GM19463 (cell line): ENCODE measurements around the gene RPS6KA6.
A peak's percentile ranks its signal among the peaks of the same experiment; 100 is the strongest.
"Not testable (repeated sequence)": the region's sequence is repeated elsewhere in the genome, so short reads cannot be mapped to it uniquely, and the experiment has no call there.

Experiments
- ATAC-seq: cut with Tn5 transposase; IDR thresholded peaks from one replicate; pipeline ENCODE4 v1.9.1; 2021; ENCODE audit warnings: mild to moderate bottlenecking, moderate library complexity; ENCODE audit not compliant: unreplicated experiment

RPS6KA6 gene

DNA sequence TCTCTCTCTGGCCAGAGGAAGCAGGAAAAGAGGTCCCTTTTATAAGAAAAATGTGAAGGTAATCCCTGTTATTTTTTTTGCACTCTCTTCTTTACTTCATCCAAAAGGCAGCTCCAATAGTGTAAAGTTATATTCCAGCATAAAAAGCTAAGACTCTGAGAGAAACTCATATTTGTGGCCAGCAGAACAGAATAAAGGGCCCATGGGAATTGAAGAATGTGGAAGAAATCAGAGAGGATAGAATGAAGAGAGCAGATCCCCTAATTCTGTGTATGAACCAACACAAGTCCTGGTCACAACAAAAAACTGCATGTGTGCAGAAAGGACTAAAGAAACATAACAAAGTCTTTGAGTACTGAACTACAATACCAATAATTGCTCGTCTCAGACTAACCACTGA, 22.3 kb downstream of the RPS6KA6 start:
- ATAC-seq: no peak

DNA sequence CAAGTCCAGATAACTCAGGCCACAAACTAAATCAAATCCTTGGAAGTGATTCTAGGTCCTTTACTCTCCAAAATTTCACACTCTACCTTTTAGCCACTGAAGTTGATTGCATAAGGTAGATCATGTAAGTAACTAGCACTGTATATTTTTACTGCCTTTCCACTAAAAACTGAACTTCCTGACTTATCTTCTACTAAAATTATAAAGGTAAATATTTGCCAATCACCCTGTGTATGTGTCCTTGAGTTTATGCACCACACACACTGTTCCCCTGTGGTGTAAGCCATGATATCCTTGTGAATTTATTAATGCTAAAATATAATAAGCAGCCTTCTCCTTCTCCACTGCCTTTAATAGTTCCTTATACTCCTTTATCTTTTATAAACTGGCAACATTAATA, 25.6 kb downstream of the RPS6KA6 start:
- ATAC-seq: no peak

DNA sequence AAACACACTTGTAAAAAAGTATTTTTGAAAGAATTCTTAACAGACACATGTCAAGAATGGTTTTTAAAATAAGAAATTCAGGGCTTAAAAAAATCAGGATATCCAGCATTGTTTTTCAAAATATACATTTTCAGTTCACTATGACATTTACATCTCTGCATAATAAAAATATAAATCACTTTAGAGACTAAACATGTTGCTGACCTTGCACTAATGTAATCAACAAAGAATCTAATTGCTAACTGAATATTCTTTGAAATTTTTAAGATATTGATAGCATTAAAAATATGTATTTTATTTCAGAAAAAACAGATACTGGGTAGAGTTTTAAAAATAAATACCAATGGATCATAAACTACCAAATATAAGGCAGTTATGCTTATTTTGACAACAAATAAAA, 26.4 kb downstream of the RPS6KA6 start:
- ATAC-seq: no peak

DNA sequence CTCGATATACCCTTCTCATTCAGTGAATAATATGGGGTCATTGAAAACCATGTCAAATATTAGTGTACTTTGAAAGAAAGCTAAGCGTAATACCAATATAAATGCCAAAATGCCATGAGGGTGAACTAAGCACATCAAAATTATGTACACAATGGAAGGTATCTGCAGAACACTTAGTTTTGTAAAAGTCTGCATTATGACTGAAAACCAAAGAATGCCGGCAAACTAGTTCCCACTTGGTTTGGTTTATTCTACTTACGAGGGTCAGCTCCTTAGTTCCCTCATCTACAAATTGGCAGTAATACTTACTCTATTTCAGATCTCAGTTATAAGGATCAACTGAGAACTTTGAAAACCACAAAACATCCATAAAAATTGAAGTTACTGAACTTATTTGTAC, 27.3 kb downstream of the RPS6KA6 start:
- no peak for ATAC-seq

DNA sequence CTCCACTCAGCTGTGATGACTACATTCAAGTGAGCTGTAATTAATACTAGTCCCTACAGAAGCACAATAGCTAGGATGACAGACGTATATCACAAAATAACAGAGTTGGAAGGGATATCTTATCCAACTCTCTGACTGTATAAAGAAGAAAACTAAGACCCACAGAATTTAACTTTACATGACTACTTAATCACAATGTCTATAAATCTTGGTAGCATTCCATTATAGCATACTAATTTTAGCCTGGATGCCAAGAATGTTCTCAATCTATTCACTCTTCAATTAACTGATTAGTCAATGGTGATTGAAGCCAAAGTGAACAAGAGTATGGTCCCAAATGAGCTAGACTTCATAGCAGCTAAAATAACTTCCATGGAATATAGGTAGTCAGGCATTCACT, 31.2 kb downstream of the RPS6KA6 start:
- ATAC-seq: no peak

DNA sequence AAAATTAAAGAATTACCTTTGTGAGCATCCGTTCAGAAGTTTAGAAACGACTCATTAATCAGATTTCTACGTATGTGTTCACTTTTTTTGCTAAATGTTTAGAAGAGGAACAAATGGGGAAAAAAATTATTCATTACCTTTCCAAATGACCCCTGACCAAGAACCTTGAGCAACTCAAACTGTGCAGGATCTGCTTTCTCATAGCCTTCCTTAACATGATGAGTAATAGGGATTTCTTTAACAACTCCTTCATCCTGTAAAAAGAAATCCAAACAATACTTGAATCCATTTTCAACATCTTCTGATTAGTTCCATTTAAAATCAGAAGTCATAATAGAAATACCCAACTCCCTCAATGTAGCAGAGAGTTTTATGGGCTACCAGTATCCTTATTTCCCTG, 32.1 kb downstream of the RPS6KA6 start:
- no peak for ATAC-seq

DNA sequence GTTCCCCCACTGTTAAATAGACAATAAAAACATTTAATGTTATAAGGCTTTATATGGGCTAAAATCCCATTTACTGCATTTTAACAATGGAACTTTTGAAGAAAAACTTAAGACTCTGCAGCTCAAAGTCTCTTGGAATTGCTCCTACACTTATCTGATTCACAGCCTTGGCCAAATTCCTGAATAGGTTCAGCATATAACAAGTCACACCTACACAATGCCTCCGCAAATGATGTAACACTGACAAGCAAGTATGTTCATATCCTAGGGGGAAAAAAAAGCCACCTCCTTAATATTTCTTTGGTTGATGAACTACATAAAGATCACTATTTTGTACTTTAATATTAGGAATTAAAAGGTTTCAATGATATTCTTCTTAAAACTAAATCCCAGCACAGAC, 34.5 kb downstream of the RPS6KA6 start:
- ATAC-seq: no peak

DNA sequence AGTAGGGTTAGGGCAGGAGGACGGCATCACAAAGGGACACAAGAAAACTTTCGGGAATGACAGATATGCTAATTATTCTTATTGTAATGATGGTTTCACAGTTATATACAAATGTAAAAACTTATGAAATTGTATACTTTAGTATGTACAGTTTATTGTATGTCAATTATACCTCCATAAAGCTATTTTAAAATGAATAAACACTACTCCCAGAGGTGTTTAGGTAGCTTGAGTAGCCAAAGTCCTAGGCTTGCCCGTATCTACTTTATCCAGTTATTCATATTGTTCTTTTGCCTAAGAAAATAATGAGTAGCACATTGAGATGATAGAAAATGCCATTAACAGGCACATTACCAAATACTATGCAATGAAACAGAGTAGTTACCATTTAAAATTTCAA, 43.0 kb downstream of the RPS6KA6 start:
- ATAC-seq: no peak

DNA sequence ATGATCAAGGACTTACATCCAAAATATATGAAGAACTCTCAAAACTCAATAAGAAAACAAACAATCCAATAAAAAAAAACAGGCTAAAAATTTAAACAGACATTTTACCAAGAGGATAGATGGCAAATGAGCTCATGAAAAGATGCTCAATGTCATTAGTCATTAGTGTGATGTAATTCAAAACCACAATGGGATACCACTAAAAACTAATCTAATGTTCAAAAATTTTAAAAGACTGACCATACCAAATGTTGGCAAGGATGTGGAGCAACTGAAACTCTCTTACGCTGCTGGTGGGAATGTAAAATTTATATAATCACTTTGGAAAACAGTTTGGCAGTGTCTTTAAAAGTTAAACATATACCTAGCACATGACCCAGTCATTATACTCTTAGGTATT, 43.7 kb downstream of the RPS6KA6 start:
- no peak for ATAC-seq

DNA sequence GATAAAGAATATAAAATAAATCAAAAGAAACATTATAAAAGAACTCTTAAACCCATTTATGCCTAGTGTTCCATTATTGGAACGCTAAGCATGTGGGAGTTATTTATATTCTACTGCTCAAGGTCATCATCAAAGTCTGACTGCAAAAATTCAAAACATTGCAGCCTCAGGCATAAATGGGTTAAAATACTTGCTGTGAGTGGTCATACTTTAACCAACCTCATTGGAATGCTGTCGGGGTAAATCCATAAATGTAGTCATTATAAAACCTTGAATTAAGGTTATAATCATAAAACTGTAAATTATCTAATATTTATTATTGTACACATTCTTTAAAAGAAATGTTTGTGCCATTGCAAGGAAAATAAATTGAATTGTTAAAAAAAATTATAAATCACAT, 55.0 kb downstream of the RPS6KA6 start:
- ATAC-seq: no peak

DNA sequence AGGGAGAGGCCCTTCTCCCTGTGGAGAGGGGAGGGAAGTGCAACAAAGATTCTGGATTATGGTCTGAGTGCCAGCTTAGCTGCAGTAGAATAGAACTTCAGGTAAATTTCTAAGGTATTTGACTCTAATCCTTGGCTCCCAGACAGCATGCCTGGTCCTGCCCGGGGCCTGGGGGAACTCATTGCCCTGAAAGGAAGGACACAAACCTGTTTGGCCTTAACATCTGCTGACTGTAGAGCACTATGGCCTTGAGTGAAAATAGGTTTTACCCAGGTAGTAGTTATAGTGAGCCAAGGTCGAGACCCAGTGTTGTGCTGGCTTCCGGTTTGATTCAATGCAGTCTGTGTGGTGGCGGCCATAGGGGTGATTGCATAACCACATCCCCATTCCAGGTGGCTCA, 64.4 kb downstream of the RPS6KA6 start:
- ATAC-seq: no peak

DNA sequence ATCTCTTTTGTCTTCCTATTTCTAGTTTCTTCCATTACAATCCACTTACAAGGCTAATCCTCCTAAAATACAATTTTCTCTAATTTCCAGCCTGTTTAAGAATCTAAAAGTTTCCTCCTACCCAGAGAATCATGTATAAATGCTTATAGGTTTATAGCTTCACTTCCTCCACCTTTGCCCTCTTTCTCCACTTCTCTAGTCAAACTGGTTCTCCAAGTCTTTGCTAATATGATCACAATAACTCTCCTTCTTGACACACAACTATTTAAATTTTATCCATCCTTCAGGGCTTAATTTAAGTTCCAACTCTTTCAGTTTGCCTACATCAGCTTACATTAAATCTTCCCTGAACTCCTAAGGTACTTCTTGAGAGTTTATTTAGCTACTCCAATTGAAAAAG, 69.2 kb downstream of the RPS6KA6 start:
- no peak for ATAC-seq

DNA sequence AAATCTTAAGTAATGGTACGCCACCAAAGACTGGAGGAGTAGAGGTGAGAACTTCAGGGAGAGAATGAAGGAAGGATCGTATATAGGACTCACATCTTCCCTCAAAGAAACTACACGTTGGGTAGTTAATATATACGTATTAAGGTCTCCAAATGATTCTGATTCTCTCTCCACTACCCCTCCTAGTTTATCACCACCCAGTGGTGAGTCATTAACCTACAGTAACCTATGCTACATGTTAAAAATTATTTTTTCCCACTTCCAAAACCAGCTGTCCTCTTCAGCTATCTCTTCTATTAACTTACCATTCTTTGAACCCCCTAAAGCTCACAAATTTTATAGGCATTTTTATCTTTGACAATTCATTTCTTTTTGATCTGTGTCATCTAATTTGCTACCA, 69.7 kb downstream of the RPS6KA6 start:
- no peak for ATAC-seq

DNA sequence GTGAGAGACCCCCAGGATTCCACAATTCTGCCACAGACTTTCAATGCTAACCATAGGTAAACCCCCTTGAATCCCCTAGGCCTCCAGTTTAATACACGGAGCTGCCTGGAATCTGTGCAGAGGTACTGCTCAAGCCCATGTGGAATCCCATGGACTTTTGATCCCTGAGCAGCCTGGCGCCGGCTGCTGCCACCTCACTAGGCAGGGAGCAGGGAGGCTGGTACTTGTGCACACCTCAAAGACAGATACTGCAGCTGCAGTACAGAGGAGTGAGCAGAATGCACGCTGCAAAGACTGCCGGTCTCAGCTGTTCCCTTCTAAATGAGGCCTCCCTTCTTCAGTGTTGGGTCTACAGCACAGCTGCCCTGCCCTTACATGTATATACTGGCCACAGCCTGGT, 79.4 kb downstream of the RPS6KA6 start:
- ATAC-seq: no peak

DNA sequence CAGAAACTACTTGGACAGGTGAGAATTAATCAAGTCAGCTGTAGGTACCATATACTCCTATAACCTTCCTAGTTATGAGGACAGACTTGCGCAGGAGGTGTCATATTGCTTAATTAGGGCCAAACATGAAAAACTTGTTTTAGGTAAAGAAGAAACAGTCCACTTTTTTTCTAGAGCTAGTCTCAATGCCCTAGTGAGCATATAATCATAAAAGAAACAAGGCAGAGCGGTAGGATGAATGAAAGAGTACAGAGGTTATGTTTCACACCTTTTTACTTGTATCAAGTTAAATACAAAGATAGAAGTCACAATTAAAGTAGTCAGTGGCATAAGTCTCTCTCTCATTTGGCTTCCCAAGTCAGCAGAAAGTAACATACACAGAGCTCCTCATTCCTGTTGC, 88.9 kb downstream of the RPS6KA6 start:
- no peak for ATAC-seq

DNA sequence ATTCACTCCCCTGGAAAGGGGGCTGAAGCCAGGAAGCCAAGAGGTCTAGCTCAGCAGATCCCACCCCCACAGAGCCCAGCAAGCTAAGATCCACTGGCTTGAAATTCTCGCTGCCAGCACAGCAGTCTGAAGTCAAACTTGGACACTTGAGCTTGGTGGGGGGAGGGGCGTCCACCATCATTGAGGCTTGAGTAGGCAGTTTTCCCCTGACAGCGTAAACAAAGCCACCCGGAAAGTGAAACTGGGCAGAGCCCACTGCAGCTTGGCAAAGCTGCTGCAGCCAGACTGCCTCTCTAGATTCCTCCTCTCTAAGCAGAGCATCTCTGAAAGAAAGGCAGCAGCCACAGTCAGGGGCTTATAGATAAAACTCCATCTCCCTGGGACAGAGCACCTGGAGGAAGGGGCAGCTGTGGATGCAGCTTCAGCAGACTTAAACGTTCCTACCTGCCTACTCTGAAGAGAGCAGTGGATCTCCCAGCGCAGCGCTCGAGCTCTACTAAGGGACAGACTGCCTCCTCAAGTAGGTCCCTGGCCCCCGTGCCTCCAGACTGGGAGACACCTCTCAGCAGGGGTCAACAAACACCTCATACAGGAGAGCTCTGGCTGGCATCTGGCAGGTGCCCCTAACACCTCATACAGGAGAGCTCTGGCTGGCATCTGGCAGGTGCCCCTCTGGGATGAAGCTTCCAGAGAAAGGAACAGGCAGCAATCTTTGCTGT, 108.4 kb downstream of the RPS6KA6 start:
- not testable (repeated sequence) for ATAC-seq

DNA sequence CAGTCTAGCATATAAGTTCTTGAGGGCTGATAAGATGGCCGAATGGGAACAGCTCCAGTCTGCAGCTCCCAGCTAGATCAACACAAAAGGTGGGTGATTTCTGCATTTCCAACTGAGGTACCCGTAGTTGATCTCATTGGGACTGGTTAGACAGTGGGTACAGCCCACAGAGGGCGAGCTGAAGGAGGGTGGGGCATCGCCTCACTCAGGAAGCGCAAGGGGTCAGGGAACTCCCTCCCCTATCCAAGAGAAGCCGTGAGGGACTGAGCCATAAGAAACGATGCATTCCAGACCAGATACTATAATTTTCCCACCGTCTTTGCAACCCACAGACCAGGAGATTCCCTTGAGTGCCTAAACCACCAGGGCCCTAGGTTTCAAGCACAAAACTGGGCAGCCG, 109.0 kb downstream of the RPS6KA6 start:
- no peak for ATAC-seq

DNA sequence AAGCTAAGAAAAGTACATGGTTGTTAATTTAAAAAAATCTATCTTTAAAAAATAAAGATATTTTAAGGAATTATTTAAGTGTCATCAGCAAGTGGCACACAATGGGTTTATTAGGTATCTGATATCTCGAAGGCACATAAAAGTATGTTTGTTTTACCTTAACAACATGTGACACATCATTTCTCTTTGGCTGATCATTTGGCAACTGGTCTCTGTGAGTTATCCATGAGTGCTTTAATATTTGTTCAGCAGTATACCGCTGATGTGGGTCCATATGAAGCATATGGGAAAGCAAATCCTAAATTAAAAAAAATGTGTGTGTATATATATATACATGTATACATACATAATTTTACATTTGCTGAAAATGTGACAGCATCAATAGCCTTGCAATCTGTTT, 123.2 kb downstream of the RPS6KA6 start:
- ATAC-seq: no peak

DNA sequence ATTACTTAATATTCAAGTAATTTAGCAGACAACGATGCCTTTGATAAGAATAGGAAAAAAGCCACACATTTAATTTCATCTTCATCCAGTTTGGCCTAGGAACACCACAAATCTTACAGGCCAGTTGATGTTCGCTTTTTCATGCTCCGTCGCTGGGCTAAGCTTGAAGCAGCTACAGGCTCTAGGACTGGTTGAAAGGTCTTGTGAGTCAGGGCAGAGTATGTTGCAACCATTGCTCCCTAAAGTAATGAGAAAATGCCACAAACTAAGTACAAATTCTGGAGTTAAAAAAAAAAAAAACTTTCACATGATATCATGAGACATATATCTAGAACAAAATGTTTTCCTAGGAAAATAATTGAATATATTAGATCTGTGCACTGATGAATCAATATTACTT, 123.8 kb downstream of the RPS6KA6 start:
- ATAC-seq: no peak

DNA sequence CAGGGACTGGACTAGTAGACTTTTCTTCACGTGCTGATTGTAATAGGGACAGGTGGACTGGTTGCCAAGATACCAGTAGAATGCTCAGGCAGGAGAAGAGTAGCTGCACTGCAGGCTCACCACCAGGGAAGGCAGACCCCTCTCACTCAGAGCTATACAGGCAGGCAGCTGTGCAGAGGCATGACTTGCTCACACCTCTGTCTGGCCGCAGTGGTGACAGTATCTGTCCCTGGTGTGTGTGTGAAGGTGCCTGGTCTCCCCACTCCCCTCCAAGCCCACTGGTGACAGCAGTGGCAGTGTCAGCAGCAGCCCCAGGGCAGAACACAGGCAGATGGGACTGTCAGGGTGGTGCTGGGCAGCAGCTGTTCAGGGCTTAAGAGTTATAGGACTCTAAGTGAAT, 140.7 kb downstream of the RPS6KA6 start:
- ATAC-seq: no peak

DNA sequence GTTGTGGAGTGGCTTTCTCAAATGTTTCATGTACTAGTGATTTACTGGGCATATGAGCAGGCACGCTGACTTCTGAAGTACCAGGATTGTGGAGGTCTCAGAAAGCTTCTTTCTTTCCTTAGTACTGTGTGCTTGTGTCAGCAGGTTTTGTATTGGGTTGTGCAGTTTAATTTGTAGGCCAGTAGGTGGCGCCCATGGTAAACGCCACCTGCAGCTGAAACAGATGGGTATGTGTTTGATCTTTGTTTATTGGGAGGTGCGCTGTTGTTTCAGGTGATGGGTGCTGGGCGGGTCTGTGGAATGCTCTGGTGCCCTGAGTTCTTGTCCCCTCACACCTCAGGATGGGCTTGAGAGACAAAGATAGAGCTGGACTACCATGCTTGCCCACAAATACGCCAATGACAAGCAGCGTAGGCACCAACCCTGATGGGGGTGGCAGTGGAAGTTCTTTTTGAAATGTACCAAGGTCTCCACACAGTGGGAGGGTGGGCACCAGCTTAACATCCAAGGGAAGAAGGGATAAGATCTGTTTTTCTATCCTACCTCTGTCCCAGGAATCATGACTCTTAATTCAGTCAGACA, 141.5 kb downstream of the RPS6KA6 start:
- peak; percentile 95 for ATAC-seq

DNA sequence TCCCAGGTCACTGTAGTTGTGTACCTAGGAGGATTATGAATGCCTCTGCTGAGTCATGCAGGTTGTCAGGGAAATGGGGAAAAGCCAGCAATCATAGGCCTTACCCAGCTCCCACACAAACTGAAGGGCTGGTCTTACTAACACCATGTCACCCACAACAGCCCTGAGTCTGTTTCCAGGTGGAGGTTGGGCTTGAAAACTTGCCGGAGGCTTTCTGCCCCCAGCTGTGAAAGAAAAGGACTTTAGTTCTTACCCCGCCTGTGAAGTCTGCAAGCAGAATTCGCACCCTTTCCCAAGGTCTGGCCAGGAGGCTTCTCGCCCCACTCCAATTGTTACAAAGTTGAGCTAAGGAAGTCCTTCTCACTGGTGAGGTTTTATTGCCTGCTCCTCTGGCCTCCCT, 143.9 kb downstream of the RPS6KA6 start:
- no peak for ATAC-seq
